H1 (cell line): ENCODE results near the gene C3.

Source experiments
- ASH2L ChIP-seq: fragments of 200-600, 300-600 bp; sonication (generic); IDR thresholded peaks from one replicate; pipeline ENCODE4 v1.7.1; 2017; ENCODE audit warnings: low read length
- CHD2 ChIP-seq: IDR thresholded peaks from 2 replicates; pipeline ENCODE4 v1.6.1; 2012; ENCODE audit warnings: low read length, improper control_type of control experiment
- EGR1 ChIP-seq: IDR thresholded peaks from 2 replicates; pipeline ENCODE4 v1.6.1; 2011; ENCODE audit warnings: low read depth, low read length, borderline replicate concordance
- EP300 ChIP-seq, 2 experiments: IDR thresholded peaks; 1 replicate in 1 of 2; 2 replicates in 1 of 2; pipeline ENCODE4 v1.6.1; 2011 to 2012; ENCODE audit warnings: low read depth in 2 of 2, low read length in 2 of 2, mild to moderate bottlenecking in 2 of 2, borderline replicate concordance in 1 of 2, inconsistent platforms in 1 of 2, moderate library complexity in 1 of 2
- POLR2A ChIP-seq, 2 experiments: IDR thresholded peaks; 1 replicate in 1 of 2; 2 replicates in 1 of 2; pipeline ENCODE4 v1.6.1; 2011; ENCODE audit warnings: low read depth in 2 of 2, low read length in 2 of 2, mild to moderate bottlenecking in 2 of 2; ENCODE audit errors: control extremely low read depth in 1 of 2
- SIN3A ChIP-seq, 2 experiments: IDR thresholded peaks in 1 of 2; conservative IDR thresholded peaks in 1 of 2; 2 replicates each; pipeline ENCODE4 v1.6.1; 2011 to 2012; ENCODE audit warnings: low read length in 2 of 2, improper control_type of control experiment in 1 of 2, low read depth in 1 of 2, mild to moderate bottlenecking in 1 of 2
- YY1 ChIP-seq: IDR thresholded peaks from 2 replicates; pipeline ENCODE4 v1.6.1; 2011; ENCODE audit warnings: low read depth, mild to moderate bottlenecking, low read length
- ZNF274 ChIP-seq: IDR thresholded peaks from 2 replicates; pipeline ENCODE4 v1.7.0; 2012; ENCODE audit warnings: low read length, borderline replicate concordance; ENCODE audit errors: extremely low read depth
- TF ChIP-seq, protein P1 (sequence below), 3 experiments: IDR thresholded peaks; 1 replicate in 2 of 3; 2 replicates in 1 of 3; pipeline versions ENCODE4 v1.5.1 to v1.6.1; 2011; ENCODE audit warnings: low read length in 3 of 3, mild to moderate bottlenecking in 3 of 3, inconsistent platforms in 2 of 3, low read depth in 1 of 3, moderate library complexity in 1 of 3; ENCODE audit not compliant: insufficient read depth in 1 of 3; ENCODE audit errors: control extremely low read depth in 1 of 3

DNA sequence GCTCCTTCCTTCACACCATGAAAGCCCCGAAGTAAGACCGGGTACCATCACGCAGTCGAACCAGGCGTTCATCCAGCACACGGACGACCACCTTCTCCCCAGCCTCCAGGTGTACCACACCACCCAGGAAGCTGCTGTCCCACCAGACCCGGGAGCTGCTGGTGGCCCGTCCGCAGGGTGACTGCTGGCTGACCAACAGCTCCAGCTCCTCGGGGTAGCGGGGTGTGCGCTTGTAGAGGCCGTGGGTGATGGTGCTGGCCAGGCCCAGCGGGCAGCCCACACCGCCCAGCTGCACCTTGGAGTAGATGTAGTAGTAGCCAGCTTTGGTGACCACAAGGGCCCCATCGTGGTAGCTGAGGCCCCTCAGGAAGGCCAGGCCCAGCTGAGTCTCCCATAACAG lies 55.5 kb downstream of the C3 start:
- TF ChIP-seq POLR2A (IDR thresholded peaks at IDR 0.05; ENCODE audit: control extremely low read depth in 1 of 2, low read depth in 2 of 2, low read length in 2 of 2) (no peak), SIN3A (conservative IDR thresholded peaks at IDR 0.05 in 1 of 2, IDR thresholded peaks at IDR 0.05 in 1 of 2; ENCODE audit: low read depth in 1 of 2, low read length in 2 of 2) (no peak), ZNF274 (no peak), ASH2L (no peak), CHD2 (no peak), YY1 (no peak), EGR1 (no peak), EP300 (IDR thresholded peaks at IDR 0.05; ENCODE audit: borderline replicate concordance in 1 of 2, low read depth in 2 of 2, low read length in 2 of 2) (no peak)
- TF ChIP-seq, protein P1, sequence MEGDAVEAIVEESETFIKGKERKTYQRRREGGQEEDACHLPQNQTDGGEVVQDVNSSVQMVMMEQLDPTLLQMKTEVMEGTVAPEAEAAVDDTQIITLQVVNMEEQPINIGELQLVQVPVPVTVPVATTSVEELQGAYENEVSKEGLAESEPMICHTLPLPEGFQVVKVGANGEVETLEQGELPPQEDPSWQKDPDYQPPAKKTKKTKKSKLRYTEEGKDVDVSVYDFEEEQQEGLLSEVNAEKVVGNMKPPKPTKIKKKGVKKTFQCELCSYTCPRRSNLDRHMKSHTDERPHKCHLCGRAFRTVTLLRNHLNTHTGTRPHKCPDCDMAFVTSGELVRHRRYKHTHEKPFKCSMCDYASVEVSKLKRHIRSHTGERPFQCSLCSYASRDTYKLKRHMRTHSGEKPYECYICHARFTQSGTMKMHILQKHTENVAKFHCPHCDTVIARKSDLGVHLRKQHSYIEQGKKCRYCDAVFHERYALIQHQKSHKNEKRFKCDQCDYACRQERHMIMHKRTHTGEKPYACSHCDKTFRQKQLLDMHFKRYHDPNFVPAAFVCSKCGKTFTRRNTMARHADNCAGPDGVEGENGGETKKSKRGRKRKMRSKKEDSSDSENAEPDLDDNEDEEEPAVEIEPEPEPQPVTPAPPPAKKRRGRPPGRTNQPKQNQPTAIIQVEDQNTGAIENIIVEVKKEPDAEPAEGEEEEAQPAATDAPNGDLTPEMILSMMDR (IDR thresholded peaks at IDR 0.05; ENCODE audit: control extremely low read depth in 1 of 3, insufficient read depth in 1 of 3, low read depth in 1 of 3, low read length in 3 of 3): no peak
